Uterine smooth muscle cell (primary cell): Measurements from ENCODE around the gene NEU2. TPM values are rescaled to one million over a fixed set of nuclear protein-coding genes. Genes with fewer than 3 reads are reported as not detected.

ENCODE experiments used
- total RNA-seq: library from RNA; depleted of rRNA; stranded (reverse); fragments of >200 nt; gene quantifications from 2 replicates; pipeline ENCODE4 v1.2.3, GENCODE V29; 2014

NEU2 gene
- not detected in 2 replicates for total RNA-seq

GRCh38 chr2:233032551-233033320 lies at the start of gene NEU2:
Gene NEU2 (plus strand): TSS chr2:233032672. CDS start chr2:233032672, 0 bp downstream.

GRCh38 chr2:233013027-233013461 lies 19.4 kb upstream of the NEU2 start, which contains the start of gene NGEF:
Gene NGEF (minus strand): TSS chr2:233013256. CDS start chr2:232974890, 38,366 bp downstream.

GRCh38 chr2:233059797-233060500 lies 27.5 kb downstream of the NEU2 start, which contains the start of gene INPP5D:
Gene INPP5D (plus strand): TSS chr2:233060342. CDS start chr2:233060479, 137 bp downstream.

Other genes with a start within 250 kb of the NEU2 start
- gene SNORC, start 162.4 kb upstream of the NEU2 start, total RNA-seq, result 0.44 and 1.2 TPM in 2 replicates
- gene NGEF, start 19.4 kb upstream of the NEU2 start, total RNA-seq, result 1.2 and 13.7 TPM in 2 replicates
- 0.11 and 1.6 TPM in 2 replicates for gene INPP5D, start 27.7 kb downstream of the NEU2 start, total RNA-seq
- 33.6 and 53.6 TPM in 2 replicates for gene ATG16L1, start 219.0 kb downstream of the NEU2 start, total RNA-seq